Cardiac fibroblast (primary cell): ENCODE results near the gene TMEM158.

ENCODE experiments used
- DNase-seq, 2 donors: peaks; one replicate each; pipeline versions ENCODE4 v3.0.0 to v3.0.0-alpha.2; 2010; ENCODE audit warnings: low read depth in 2 of 2
- H3K4me3 ChIP-seq, 2 donors: replicated peaks in 1 of 2; 1 replicate in 1 of 2; 2 replicates in 1 of 2; pipeline ENCODE4 v1.5.1; 2011; ENCODE audit warnings: low read depth in 2 of 2, low read length in 2 of 2, mild to moderate bottlenecking in 2 of 2, moderate library complexity in 1 of 2
- CTCF ChIP-seq: IDR thresholded peaks from one replicate; pipeline ENCODE4 v1.5.1; 2011; ENCODE audit warnings: low read depth, mild to moderate bottlenecking, low read length, inconsistent platforms

The TMEM158 gene

GRCh38 chr3:45178183-45179023 lies 47.7 kb downstream of the TMEM158 start:
- H3K4me3 ChIP-seq = no peak overlapping the region
- no peak for TF ChIP-seq CTCF
- peak in 1 of 2 donors; percentile 52 for DNase-seq

GRCh38 chr3:45176912-45177311 lies 49.2 kb downstream of the TMEM158 start:
- H3K4me3 ChIP-seq = no peak overlapping the region
- DNase-seq = no peak
- no peak for TF ChIP-seq CTCF
